Measurements from ENCODE around the gene NEURL1B. TPM values are rescaled to one million over a fixed set of nuclear protein-coding genes. Genes with fewer than 3 reads are reported as not detected.

The NEURL1B gene
- total RNA-seq, 1 experiment from 2014 or later = 18.8 TPM

GRCh38 chr5:172717481-172718195 is 76.6 kb downstream of the NEURL1B start:
- H3K27ac ChIP-seq = no peak overlapping the region
- peaks cover 13% of the 10 kb centered on the region; the same call in 1 of the 2 replicates for H3K27me3 ChIP-seq
- H3K4me3 ChIP-seq = no peak overlapping the region
- peaks cover 20% of the 10 kb centered on the region for H3K4me1 ChIP-seq
- no peaks in the 10 kb centered on the region for H3K36me3 ChIP-seq
- DNase-seq = no peak
- H3K9me3 ChIP-seq (replicated peaks) = no peaks in the 10 kb centered on the region

GRCh38 chr5:172718527-172719114 is 77.6 kb downstream of the NEURL1B start:
- H3K27me3 ChIP-seq = peaks cover 16% of the 10 kb centered on the region; the same call in 1 of the 2 replicates
- no peak overlapping the region for H3K27ac ChIP-seq
- no peaks in the 10 kb centered on the region for H3K36me3 ChIP-seq
- no peak for DNase-seq
- H3K9me3 ChIP-seq (replicated peaks) = no peaks in the 10 kb centered on the region
- peaks cover 17% of the 10 kb centered on the region for H3K4me1 ChIP-seq
- H3K4me3 ChIP-seq = no peak overlapping the region

GRCh38 chr5:172719211-172719610 is 78.1 kb downstream of the NEURL1B start:
- H3K9me3 ChIP-seq (replicated peaks) = no peaks in the 10 kb centered on the region
- H3K4me1 ChIP-seq = peaks cover 12% of the 10 kb centered on the region
- peaks cover 21% of the 10 kb centered on the region; the same call in 1 of the 2 replicates for H3K27me3 ChIP-seq
- no peak overlapping the region for H3K27ac ChIP-seq
- H3K4me3 ChIP-seq = no peak overlapping the region
- DNase-seq = no peak
- H3K36me3 ChIP-seq = no peaks in the 10 kb centered on the region

- no peak for DNase-seq
- Histone ChIP-seq H3K4me3 (no peak overlapping the region), H3K4me1 (peaks cover 5% of the 10 kb centered on the region; the same call in 1 of the 2 replicates), H3K27ac (no peak overlapping the region), H3K27me3 (peaks cover 21% of the 10 kb centered on the region; the same call in 1 of the 2 replicates), H3K36me3 (no peaks in the 10 kb centered on the region), H3K9me3 (replicated peaks) (no peaks in the 10 kb centered on the region)
These were observed 79.6 kb downstream of the NEURL1B start for GRCh38 chr5:172720655-172721054.

GRCh38 chr5:172721455-172722326 is 80.6 kb downstream of the NEURL1B start:
- H3K27me3 ChIP-seq = peaks cover 21% of the 10 kb centered on the region; the same call in 1 of the 2 replicates
- no peak overlapping the region for H3K27ac ChIP-seq
- no peaks in the 10 kb centered on the region for H3K9me3 ChIP-seq (replicated peaks)
- DNase-seq = no peak
- no peaks in the 10 kb centered on the region for H3K36me3 ChIP-seq
- no peak overlapping the region for H3K4me3 ChIP-seq
- peaks cover 3% of the 10 kb centered on the region; the same call in 1 of the 2 replicates for H3K4me1 ChIP-seq

GRCh38 chr5:172722327-172722815 is 81.3 kb downstream of the NEURL1B start:
- no peaks in the 10 kb centered on the region for H3K36me3 ChIP-seq
- no peaks in the 10 kb centered on the region for H3K9me3 ChIP-seq (replicated peaks)
- no peak for DNase-seq
- peaks cover 21% of the 10 kb centered on the region; the same call in 1 of the 2 replicates for H3K27me3 ChIP-seq
- no peak overlapping the region for H3K4me3 ChIP-seq
- no peaks in the 10 kb centered on the region for H3K4me1 ChIP-seq
- no peak overlapping the region for H3K27ac ChIP-seq

GRCh38 chr5:172723508-172723907 is 82.4 kb downstream of the NEURL1B start:
- no peak for DNase-seq
- H3K4me3 ChIP-seq = no peak overlapping the region
- no peak overlapping the region for H3K27ac ChIP-seq
- H3K9me3 ChIP-seq (replicated peaks) = no peaks in the 10 kb centered on the region
- H3K27me3 ChIP-seq = peaks cover 24% of the 10 kb centered on the region; the same call in 1 of the 2 replicates
- no peaks in the 10 kb centered on the region for H3K4me1 ChIP-seq
- no peaks in the 10 kb centered on the region for H3K36me3 ChIP-seq

- Histone ChIP-seq H3K4me1 (no peaks in the 10 kb centered on the region), H3K36me3 (no peaks in the 10 kb centered on the region), H3K27ac (no peak overlapping the region), H3K9me3 (replicated peaks) (no peaks in the 10 kb centered on the region), H3K4me3 (no peak overlapping the region), H3K27me3 (peaks cover 24% of the 10 kb centered on the region)
- no peak for DNase-seq
These were observed 83.5 kb downstream of the NEURL1B start for GRCh38 chr5:172724242-172725183.

- no peaks in the 10 kb centered on the region for H3K36me3 ChIP-seq
- H3K4me1 ChIP-seq = no peaks in the 10 kb centered on the region
- no peak overlapping the region for H3K27ac ChIP-seq
- H3K4me3 ChIP-seq = no peak overlapping the region
- DNase-seq = no peak
- H3K27me3 ChIP-seq = peaks cover 24% of the 10 kb centered on the region
- no peaks in the 10 kb centered on the region for H3K9me3 ChIP-seq (replicated peaks)
These were observed 84.2 kb downstream of the NEURL1B start for GRCh38 chr5:172725273-172725672.

- no peak for DNase-seq
- Histone ChIP-seq H3K4me3 (no peak overlapping the region), H3K36me3 (no peaks in the 10 kb centered on the region), H3K4me1 (no peaks in the 10 kb centered on the region), H3K27ac (no peak overlapping the region), H3K27me3 (peaks cover 24% of the 10 kb centered on the region), H3K9me3 (replicated peaks) (no peaks in the 10 kb centered on the region)
These were observed 84.7 kb downstream of the NEURL1B start for GRCh38 chr5:172725785-172726184.

- H3K9me3 ChIP-seq (replicated peaks) = no peaks in the 10 kb centered on the region
- no peaks in the 10 kb centered on the region for H3K4me1 ChIP-seq
- no peak for DNase-seq
- no peaks in the 10 kb centered on the region for H3K36me3 ChIP-seq
- no peak overlapping the region for H3K4me3 ChIP-seq
- H3K27ac ChIP-seq = no peak overlapping the region
- H3K27me3 ChIP-seq = peaks cover 18% of the 10 kb centered on the region
These were observed 85.9 kb downstream of the NEURL1B start for GRCh38 chr5:172726966-172727365.

- DNase-seq = no peak
These were observed 86.5 kb downstream of the NEURL1B start for GRCh38 chr5:172727551-172727950.

GRCh38 chr5:172728481-172729241 is 87.6 kb downstream of the NEURL1B start:
- Histone ChIP-seq H3K27me3 (peaks cover 7% of the 10 kb centered on the region), H3K9me3 (replicated peaks) (no peaks in the 10 kb centered on the region), H3K4me1 (peaks cover 12% of the 10 kb centered on the region; the same call in 1 of the 2 replicates), H3K36me3 (no peaks in the 10 kb centered on the region), H3K4me3 (no peak overlapping the region), H3K27ac (no peak overlapping the region)
- no peak for DNase-seq

More at GRCh38 chr5:172727551-172727950, 86.5 kb downstream of the NEURL1B start:
- Histone ChIP-seq H3K36me3 (no peaks in the 10 kb centered on the region), H3K9me3 (replicated peaks) (no peaks in the 10 kb centered on the region), H3K4me1 (peaks cover under 1% of the 10 kb centered on the region; the same call in 1 of the 2 replicates), H3K4me3 (no peak overlapping the region), H3K27me3 (peaks cover 12% of the 10 kb centered on the region), H3K27ac (no peak overlapping the region)

All from SJCRH30 (cell line).